WTC11 (cell line): ENCODE results near the gene CX3CL1. TPM values are rescaled to one million over a fixed set of nuclear protein-coding genes. Genes with fewer than 3 reads are reported as not detected.

Experiments used
- ATAC-seq: fragments of 200-7000 bp; cut with Tn5 transposase; 2 replicates; pipeline ENCODE4 v1.10.0; 2021; ENCODE audit warnings: mild to moderate bottlenecking, moderate library complexity
- CTCF ChIA-PET: fragments of 300-600 bp; sonication (Branson Sonifier 250); formaldehyde crosslinking; loops from one replicate; lab custom pipeline; 2021; ENCODE audit warnings: antibody characterized with exemption; lab: Charles Lee
- POLR2A ChIA-PET: fragments of 350-600 bp; sonication (Branson Sonifier 250); formaldehyde crosslinking; loops from one replicate; lab custom pipeline; 2021; ENCODE audit warnings: antibody characterized with exemption; lab: Charles Lee
- DNase-seq: peaks from one replicate; pipeline ENCODE4 v3.0.0; 2021; ENCODE audit warnings: low spot score
- H3K27ac Mint-ChIP-seq: 2 replicates; pipeline ENCODE4 v1.8.0; 2021; ENCODE audit warnings: mixed read lengths
- H3K27me3 Mint-ChIP-seq: 2 replicates; pipeline ENCODE4 v1.8.0; 2021; ENCODE audit warnings: low read depth, mild to moderate bottlenecking, moderate library complexity, mixed read lengths
- H3K36me3 Mint-ChIP-seq: 2 replicates; pipeline ENCODE4 v1.8.0; 2021; ENCODE audit warnings: mixed read lengths
- H3K4me1 Mint-ChIP-seq: 2 replicates; pipeline ENCODE4 v1.8.0; 2022; ENCODE audit warnings: mixed read lengths
- H3K4me3 Mint-ChIP-seq: 2 replicates; pipeline ENCODE4 v1.8.0; 2021; ENCODE audit warnings: mild to moderate bottlenecking, moderate library complexity, mixed read lengths
- H3K9me3 Mint-ChIP-seq: 2 replicates; pipeline ENCODE4 v1.8.0; 2021; ENCODE audit warnings: mixed read lengths
- ARID4B ChIP-seq: sonication (generic); formaldehyde crosslinking; IDR thresholded peaks from 2 replicates; pipeline ENCODE4 v1.8.0; 2023; ENCODE audit warnings: missing genetic modification reagents, mild to moderate bottlenecking, borderline replicate concordance
- CREM ChIP-seq: sonication (generic); formaldehyde crosslinking; IDR thresholded peaks from 2 replicates; pipeline ENCODE4 v1.8.1; 2022; ENCODE audit warnings: mild to moderate bottlenecking, missing genetic modification reagents, moderate library complexity
- FOXJ3 ChIP-seq: sonication (generic); formaldehyde crosslinking; IDR thresholded peaks from 2 replicates; pipeline ENCODE4 v1.9.0; 2021; ENCODE audit warnings: missing genetic modification reagents, mild to moderate bottlenecking, borderline replicate concordance
- GRHL2 ChIP-seq: fragments of 250-450 bp; sonication (Bioruptor Pico); IDR thresholded peaks from 2 replicates; pipeline ENCODE4 v1.8.0; 2022; ENCODE audit warnings: mild to moderate bottlenecking, moderate library complexity; ENCODE audit not compliant: insufficient replicate concordance, severe bottlenecking
- NR1H2 ChIP-seq: sonication (generic); formaldehyde crosslinking; IDR thresholded peaks from 2 replicates; pipeline ENCODE4 v1.9.0; 2021; ENCODE audit warnings: mild to moderate bottlenecking, moderate library complexity, missing genetic modification reagents
- SOX15 ChIP-seq: fragments of 250-450 bp; sonication (Bioruptor Pico); IDR thresholded peaks from 2 replicates; pipeline ENCODE4 v1.9.0; 2021; ENCODE audit warnings: mild to moderate bottlenecking
- ZNF121 ChIP-seq: sonication (generic); formaldehyde crosslinking; IDR thresholded peaks from 2 replicates; pipeline ENCODE4 v1.8.0; 2023; ENCODE audit warnings: missing genetic modification reagents
- ZNF671 ChIP-seq: fragments of 250-450 bp; sonication (Bioruptor Pico); IDR thresholded peaks from 2 replicates; pipeline ENCODE4 v1.8.0; 2021; ENCODE audit warnings: mild to moderate bottlenecking
- ZSCAN18 ChIP-seq: fragments of 250-450 bp; sonication (Bioruptor Pico); IDR thresholded peaks from 2 replicates; pipeline ENCODE4 v2.1.2; 2022; ENCODE audit warnings: mild to moderate bottlenecking, moderate library complexity
- total RNA-seq: library from RNA; stranded (reverse); gene quantifications from 3 replicates; pipeline ENCODE4 v1.2.3, GENCODE V29; 2021
- TF ChIP-seq, protein P1 (sequence below): sonication (generic); formaldehyde crosslinking; IDR thresholded peaks from 2 replicates; pipeline ENCODE4 v1.8.0; 2022; ENCODE audit warnings: mild to moderate bottlenecking, missing genetic modification reagents
- TF ChIP-seq, protein P2 (sequence below): sonication (generic); formaldehyde crosslinking; IDR thresholded peaks from 2 replicates; pipeline ENCODE4 v1.8.1; 2023; ENCODE audit warnings: mild to moderate bottlenecking, missing genetic modification reagents

CX3CL1 gene
- total RNA-seq, 1 experiment from 2014 or later, result 1.2 TPM

- TF ChIP-seq, protein P1, sequence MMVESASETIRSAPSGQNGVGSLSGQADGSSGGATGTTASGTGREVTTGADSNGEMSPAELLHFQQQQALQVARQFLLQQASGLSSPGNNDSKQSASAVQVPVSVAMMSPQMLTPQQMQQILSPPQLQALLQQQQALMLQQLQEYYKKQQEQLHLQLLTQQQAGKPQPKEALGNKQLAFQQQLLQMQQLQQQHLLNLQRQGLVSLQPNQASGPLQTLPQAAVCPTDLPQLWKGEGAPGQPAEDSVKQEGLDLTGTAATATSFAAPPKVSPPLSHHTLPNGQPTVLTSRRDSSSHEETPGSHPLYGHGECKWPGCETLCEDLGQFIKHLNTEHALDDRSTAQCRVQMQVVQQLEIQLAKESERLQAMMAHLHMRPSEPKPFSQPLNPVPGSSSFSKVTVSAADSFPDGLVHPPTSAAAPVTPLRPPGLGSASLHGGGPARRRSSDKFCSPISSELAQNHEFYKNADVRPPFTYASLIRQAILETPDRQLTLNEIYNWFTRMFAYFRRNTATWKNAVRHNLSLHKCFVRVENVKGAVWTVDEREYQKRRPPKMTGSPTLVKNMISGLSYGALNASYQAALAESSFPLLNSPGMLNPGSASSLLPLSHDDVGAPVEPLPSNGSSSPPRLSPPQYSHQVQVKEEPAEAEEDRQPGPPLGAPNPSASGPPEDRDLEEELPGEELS (CRISPR knock-in tag), result no peak
Measured at GRCh38 chr16:57380671-57381462, 8.6 kb downstream of the CX3CL1 start (continued).

DNA sequence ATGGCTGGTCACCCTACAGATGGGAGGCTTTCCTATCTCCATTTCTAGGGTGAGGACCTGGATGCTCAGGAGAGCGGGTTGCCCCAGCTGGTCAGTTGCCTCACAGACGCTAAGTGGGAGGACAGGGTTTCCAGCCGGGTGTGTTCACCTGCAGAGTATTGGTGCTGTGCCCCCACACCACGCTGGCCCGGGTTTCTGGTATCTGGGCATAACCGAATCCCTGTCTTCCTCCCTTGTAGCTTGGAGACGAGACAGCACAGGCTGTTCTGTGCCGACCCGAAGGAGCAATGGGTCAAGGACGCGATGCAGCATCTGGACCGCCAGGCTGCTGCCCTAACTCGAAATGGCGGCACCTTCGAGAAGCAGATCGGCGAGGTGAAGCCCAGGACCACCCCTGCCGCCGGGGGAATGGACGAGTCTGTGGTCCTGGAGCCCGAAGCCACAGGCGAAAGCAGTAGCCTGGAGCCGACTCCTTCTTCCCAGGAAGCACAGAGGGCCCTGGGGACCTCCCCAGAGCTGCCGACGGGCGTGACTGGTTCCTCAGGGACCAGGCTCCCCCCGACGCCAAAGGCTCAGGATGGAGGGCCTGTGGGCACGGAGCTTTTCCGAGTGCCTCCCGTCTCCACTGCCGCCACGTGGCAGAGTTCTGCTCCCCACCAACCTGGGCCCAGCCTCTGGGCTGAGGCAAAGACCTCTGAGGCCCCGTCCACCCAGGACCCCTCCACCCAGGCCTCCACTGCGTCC is 9.7 kb downstream of the CX3CL1 start:
- ATAC-seq (no peak), DNase-seq (no peak)
- peaks cover 12% of the 10 kb centered on the region for H3K4me1 Mint-ChIP-seq
- TF ChIP-seq NR1H2 (CRISPR knock-in tag), result no peak
- no peaks in the 10 kb centered on the region for H3K36me3 Mint-ChIP-seq
- ChIA-PET POLR2A (no interaction called here), CTCF (interaction anchor here (1.2 to 2.0 kb wide), 2 partner anchors 35 to 41 kb away, joined by 3 to 8 read pairs; no protein-coding TSS in a partner anchor)
- no peaks in the 10 kb centered on the region for H3K27me3 Mint-ChIP-seq
- H3K9me3 Mint-ChIP-seq, result no peaks in the 10 kb centered on the region
- H3K27ac Mint-ChIP-seq, result no peak overlapping the region
- H3K4me3 Mint-ChIP-seq, result no peak overlapping the region

DNA sequence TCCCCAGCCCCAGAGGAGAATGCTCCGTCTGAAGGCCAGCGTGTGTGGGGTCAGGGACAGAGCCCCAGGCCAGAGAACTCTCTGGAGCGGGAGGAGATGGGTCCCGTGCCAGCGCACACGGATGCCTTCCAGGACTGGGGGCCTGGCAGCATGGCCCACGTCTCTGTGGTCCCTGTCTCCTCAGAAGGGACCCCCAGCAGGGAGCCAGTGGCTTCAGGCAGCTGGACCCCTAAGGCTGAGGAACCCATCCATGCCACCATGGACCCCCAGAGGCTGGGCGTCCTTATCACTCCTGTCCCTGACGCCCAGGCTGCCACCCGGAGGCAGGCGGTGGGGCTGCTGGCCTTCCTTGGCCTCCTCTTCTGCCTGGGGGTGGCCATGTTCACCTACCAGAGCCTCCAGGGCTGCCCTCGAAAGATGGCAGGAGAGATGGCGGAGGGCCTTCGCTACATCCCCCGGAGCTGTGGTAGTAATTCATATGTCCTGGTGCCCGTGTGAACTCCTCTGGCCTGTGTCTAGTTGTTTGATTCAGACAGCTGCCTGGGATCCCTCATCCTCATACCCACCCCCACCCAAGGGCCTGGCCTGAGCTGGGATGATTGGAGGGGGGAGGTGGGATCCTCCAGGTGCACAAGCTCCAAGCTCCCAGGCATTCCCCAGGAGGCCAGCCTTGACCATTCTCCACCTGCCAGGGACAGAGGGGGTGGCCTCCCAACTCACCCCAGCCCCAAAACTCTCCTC is 10.4 kb downstream of the CX3CL1 start:
- H3K4me3 Mint-ChIP-seq, result no peak overlapping the region
- H3K27me3 Mint-ChIP-seq, result no peaks in the 10 kb centered on the region
- H3K36me3 Mint-ChIP-seq, result no peaks in the 10 kb centered on the region
- DNase-seq (no peak), ATAC-seq (no peak; the same call in 1 of the 2 replicates)
- no peak overlapping the region for H3K27ac Mint-ChIP-seq
- no peaks in the 10 kb centered on the region for H3K9me3 Mint-ChIP-seq
- POLR2A ChIA-PET, result no interaction called here
- peaks cover 6% of the 10 kb centered on the region for H3K4me1 Mint-ChIP-seq
- TF ChIP-seq ZNF121 (no peak), CREM (CRISPR knock-in tag) (no peak), GRHL2 (CRISPR knock-in tag) (no peak), ZNF671 (no peak), FOXJ3 (CRISPR knock-in tag) (no peak), ARID4B (CRISPR knock-in tag) (no peak), ZSCAN18 (CRISPR knock-in tag) (no peak), SOX15 (CRISPR knock-in tag) (no peak)
- TF ChIP-seq, protein P2, sequence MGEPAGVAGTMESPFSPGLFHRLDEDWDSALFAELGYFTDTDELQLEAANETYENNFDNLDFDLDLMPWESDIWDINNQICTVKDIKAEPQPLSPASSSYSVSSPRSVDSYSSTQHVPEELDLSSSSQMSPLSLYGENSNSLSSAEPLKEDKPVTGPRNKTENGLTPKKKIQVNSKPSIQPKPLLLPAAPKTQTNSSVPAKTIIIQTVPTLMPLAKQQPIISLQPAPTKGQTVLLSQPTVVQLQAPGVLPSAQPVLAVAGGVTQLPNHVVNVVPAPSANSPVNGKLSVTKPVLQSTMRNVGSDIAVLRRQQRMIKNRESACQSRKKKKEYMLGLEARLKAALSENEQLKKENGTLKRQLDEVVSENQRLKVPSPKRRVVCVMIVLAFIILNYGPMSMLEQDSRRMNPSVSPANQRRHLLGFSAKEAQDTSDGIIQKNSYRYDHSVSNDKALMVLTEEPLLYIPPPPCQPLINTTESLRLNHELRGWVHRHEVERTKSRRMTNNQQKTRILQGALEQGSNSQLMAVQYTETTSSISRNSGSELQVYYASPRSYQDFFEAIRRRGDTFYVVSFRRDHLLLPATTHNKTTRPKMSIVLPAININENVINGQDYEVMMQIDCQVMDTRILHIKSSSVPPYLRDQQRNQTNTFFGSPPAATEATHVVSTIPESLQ, result no peak
- CTCF ChIA-PET, result no interaction called here
